Subcutaneous adipose tissue (tissue), 4 donors: Measurements from ENCODE around the gene USP44. TPM values are rescaled to one million over a fixed set of nuclear protein-coding genes. Genes with fewer than 3 reads are reported as not detected.

Source experiments
- CTCF ChIP-seq: fragments of 450-650 bp; IDR thresholded peaks from one replicate; pipeline ENCODE4 v1.5.1; 2016; ENCODE audit warnings: low read depth, mild to moderate bottlenecking, control low read depth, antibody characterized with exemption, moderate library complexity
- total RNA-seq, 4 donors: library from RNA; depleted of rRNA; stranded (reverse); fragments of >200 nt; gene quantifications; one replicate each; pipeline ENCODE4 v1.1.0, GENCODE V29; 2016

USP44 gene
- total RNA-seq, 4 donors from 2014 or later = 1.3 to 4.4 (median 2.6) TPM

- no peak for TF ChIP-seq CTCF
These were observed 42.0 kb downstream of the USP44 start for GRCh38 chr12:95509300-95509699.

- no peak for TF ChIP-seq CTCF
These were observed 44.4 kb downstream of the USP44 start for GRCh38 chr12:95506707-95507523.

GRCh38 chr12:95505039-95505438 is 46.2 kb downstream of the USP44 start:
- TF ChIP-seq CTCF = no peak

GRCh38 chr12:95504140-95504539 is 47.1 kb downstream of the USP44 start:
- TF ChIP-seq CTCF = no peak

GRCh38 chr12:95499772-95500171 is 51.5 kb downstream of the USP44 start:
- no peak for TF ChIP-seq CTCF

GRCh38 chr12:95498968-95499367 is 52.3 kb downstream of the USP44 start:
- no peak for TF ChIP-seq CTCF

- no peak for TF ChIP-seq CTCF
These were observed 54.2 kb downstream of the USP44 start for GRCh38 chr12:95497031-95497430.
